HL-60 (cell line): ENCODE measurements around the gene KREMEN2.

ENCODE experiments used
- DNase-seq, 2 experiments: peaks; one replicate each; pipeline ENCODE4 v3.0.0-alpha.2; 2010 to 2020; ENCODE audit warnings: low read depth in 1 of 2, low spot score in 1 of 2
- H3K27ac ChIP-seq: fragments of 250-450 bp; sonication (Bioruptor Pico); replicated peaks from 2 replicates; pipeline ENCODE4 v1.5.1; 2020; ENCODE audit warnings: mild to moderate bottlenecking, moderate library complexity
- H3K27me3 ChIP-seq: fragments of 250-450 bp; sonication (Bioruptor Pico); 2 replicates; pipeline ENCODE4 v1.5.1; 2021; ENCODE audit warnings: mild to moderate bottlenecking, moderate library complexity; ENCODE audit not compliant: insufficient read depth, poor library complexity, severe bottlenecking
- H3K4me3 ChIP-seq: replicated peaks from 2 replicates; pipeline ENCODE4 v1.5.1; 2011; ENCODE audit warnings: mild to moderate bottlenecking, control low read depth, low read length; ENCODE audit not compliant: insufficient read depth
- GABPA ChIP-seq: IDR thresholded peaks from 2 replicates; pipeline ENCODE4 v1.6.1; 2012; ENCODE audit warnings: low read depth
- POLR2AphosphoS5 ChIP-seq: IDR thresholded peaks from 2 replicates; pipeline ENCODE4 v1.6.1; 2012; ENCODE audit warnings: low read depth
- SPI1 ChIP-seq: IDR thresholded peaks from 2 replicates; pipeline ENCODE4 v1.6.1; 2012; ENCODE audit warnings: low read depth, mild to moderate bottlenecking, borderline replicate concordance
- TF ChIP-seq, protein P1 (sequence below): IDR thresholded peaks from one replicate; pipeline ENCODE4 v1.5.1; 2011; ENCODE audit warnings: low read length, control low read depth, inconsistent platforms; ENCODE audit not compliant: insufficient read depth
- TF ChIP-seq, protein P2 (sequence below): IDR thresholded peaks from 2 replicates; pipeline ENCODE4 v1.6.1; 2012; ENCODE audit warnings: low read depth; ENCODE audit not compliant: insufficient replicate concordance

KREMEN2 gene

DNA sequence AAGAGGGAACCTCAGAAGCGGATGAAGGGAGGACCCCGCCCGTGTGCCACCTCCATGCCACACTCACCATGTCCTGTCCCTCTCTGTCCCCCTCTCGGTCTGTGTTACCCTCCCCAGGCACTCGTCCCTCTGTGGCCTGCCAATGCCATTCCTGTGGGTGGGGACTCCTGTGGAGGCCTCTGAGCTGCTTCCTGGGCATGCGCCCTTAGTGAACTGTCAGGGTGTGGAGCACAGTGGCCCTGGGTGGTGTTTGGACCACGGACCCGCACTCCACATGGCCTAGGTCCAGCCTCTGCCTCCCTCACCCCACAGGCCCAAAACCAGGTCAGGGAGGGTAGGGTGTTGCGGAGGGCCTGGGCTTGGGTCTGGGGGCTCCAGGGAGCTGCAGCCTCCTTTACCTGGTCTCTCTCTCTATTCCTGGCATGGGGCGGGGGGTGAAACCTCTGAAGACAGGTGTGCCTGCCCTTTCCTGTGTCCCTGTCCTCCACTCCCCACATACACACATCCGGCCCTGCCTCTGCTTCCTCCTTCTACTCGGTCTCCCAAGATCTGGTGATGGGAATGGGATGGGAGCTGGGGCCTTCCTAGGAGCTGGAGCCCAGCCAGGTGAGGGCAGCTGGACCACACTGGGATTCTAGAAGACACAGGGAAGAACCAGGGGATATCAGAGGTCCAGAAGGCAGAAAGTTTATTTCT, 27.6 kb downstream of the KREMEN2 start:
- Histone ChIP-seq H3K27me3 (peaks cover 2% of the 10 kb centered on the region), H3K4me3 (no peak overlapping the region), H3K27ac (no peak overlapping the region)
- TF ChIP-seq, protein P1, sequence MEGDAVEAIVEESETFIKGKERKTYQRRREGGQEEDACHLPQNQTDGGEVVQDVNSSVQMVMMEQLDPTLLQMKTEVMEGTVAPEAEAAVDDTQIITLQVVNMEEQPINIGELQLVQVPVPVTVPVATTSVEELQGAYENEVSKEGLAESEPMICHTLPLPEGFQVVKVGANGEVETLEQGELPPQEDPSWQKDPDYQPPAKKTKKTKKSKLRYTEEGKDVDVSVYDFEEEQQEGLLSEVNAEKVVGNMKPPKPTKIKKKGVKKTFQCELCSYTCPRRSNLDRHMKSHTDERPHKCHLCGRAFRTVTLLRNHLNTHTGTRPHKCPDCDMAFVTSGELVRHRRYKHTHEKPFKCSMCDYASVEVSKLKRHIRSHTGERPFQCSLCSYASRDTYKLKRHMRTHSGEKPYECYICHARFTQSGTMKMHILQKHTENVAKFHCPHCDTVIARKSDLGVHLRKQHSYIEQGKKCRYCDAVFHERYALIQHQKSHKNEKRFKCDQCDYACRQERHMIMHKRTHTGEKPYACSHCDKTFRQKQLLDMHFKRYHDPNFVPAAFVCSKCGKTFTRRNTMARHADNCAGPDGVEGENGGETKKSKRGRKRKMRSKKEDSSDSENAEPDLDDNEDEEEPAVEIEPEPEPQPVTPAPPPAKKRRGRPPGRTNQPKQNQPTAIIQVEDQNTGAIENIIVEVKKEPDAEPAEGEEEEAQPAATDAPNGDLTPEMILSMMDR = no peak
- no peak for TF ChIP-seq SPI1
- TF ChIP-seq GABPA = no peak
- TF ChIP-seq, protein P2, sequence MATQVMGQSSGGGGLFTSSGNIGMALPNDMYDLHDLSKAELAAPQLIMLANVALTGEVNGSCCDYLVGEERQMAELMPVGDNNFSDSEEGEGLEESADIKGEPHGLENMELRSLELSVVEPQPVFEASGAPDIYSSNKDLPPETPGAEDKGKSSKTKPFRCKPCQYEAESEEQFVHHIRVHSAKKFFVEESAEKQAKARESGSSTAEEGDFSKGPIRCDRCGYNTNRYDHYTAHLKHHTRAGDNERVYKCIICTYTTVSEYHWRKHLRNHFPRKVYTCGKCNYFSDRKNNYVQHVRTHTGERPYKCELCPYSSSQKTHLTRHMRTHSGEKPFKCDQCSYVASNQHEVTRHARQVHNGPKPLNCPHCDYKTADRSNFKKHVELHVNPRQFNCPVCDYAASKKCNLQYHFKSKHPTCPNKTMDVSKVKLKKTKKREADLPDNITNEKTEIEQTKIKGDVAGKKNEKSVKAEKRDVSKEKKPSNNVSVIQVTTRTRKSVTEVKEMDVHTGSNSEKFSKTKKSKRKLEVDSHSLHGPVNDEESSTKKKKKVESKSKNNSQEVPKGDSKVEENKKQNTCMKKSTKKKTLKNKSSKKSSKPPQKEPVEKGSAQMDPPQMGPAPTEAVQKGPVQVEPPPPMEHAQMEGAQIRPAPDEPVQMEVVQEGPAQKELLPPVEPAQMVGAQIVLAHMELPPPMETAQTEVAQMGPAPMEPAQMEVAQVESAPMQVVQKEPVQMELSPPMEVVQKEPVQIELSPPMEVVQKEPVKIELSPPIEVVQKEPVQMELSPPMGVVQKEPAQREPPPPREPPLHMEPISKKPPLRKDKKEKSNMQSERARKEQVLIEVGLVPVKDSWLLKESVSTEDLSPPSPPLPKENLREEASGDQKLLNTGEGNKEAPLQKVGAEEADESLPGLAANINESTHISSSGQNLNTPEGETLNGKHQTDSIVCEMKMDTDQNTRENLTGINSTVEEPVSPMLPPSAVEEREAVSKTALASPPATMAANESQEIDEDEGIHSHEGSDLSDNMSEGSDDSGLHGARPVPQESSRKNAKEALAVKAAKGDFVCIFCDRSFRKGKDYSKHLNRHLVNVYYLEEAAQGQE = no peak
- no peak for TF ChIP-seq POLR2AphosphoS5
- DNase-seq = no peak

DNA sequence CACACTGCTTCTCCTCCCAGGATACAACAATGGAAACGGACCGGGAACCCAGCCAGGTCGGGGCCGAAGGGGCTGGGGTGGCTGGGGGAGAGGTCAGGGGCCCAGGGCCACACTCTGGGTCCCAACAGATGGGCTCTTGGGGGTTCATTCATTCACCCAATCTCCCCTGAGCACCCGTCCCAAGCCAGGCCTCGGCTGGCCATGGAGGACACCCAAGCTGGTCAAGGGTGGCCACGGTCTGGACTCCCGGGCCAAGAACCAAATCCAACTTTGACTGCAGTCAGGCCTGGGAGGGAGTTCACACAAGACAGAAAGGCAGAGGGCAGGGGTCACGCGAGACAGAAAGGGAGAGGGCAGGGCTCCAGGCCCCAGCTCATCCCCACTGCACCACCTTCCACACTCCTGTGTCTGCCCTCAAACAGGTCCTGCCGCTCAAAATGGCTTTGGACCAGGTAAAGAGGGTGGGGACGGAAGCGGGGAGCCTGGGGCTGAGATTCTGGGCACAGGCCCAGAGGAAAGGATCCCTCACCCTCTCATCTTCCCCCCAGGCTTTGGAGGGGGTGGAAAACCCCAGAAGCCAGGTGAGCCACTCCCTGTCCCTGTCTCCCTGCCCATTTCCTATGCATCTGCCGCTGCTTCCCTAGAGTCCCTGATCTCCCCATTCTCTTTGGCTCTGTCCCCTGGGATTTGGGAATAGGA, 28.5 kb downstream of the KREMEN2 start:
- Histone ChIP-seq H3K27me3 (peaks cover 2% of the 10 kb centered on the region), H3K4me3 (no peak overlapping the region), H3K27ac (no peak overlapping the region)
- no peak for DNase-seq
- TF ChIP-seq GABPA = no peak
- no peak for TF ChIP-seq SPI1
- TF ChIP-seq, protein P2 = no peak
- TF ChIP-seq, protein P1 = no peak
- TF ChIP-seq POLR2AphosphoS5 = no peak

DNA sequence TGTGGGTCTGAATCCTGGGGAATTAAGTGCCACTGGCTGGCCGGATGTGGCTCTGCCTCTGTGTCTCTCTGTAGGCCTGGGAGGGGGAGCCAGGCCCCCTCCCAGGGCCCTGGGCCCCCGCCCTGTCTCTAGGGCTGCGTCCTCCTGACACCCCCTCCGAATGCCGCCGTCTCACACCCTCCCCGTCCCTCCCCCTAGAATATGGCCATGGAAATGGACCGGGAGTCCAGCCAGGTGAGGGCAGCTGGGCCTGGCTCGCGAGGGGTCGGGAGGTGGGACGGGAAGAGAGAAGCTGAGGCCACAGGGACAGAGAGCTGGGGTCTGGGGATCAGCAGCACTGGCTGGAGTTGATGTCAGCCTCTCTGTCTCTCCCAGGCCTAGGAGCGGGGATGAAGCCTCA, 32.2 kb downstream of the KREMEN2 start:
- no peak for TF ChIP-seq POLR2AphosphoS5
- TF ChIP-seq, protein P1 = no peak
- TF ChIP-seq, protein P2 = no peak
- TF ChIP-seq GABPA = no peak
- no peak for TF ChIP-seq SPI1
- H3K27me3 ChIP-seq = no peaks in the 10 kb centered on the region
- DNase-seq = no peak
- no peak overlapping the region for H3K4me3 ChIP-seq
- no peak overlapping the region for H3K27ac ChIP-seq
